Uterus (tissue), 4 donors: ENCODE data around the gene TMEM158. TPM values are rescaled to one million over a fixed set of nuclear protein-coding genes. Genes with fewer than 3 reads are reported as not detected.

Experiments used
- DNase-seq, 2 donors: peaks; one replicate each; pipeline ENCODE4 v3.0.0-alpha.2; 2019 to 2020
- H3K27ac ChIP-seq, 2 donors: fragments of 200-600 bp; sonication (generic); 1 replicate in 1 of 2; 2 replicates in 1 of 2; pipeline ENCODE4 v1.5.1; 2016 to 2018
- H3K27me3 ChIP-seq, 2 donors: fragments of 200-600 bp; sonication (generic); one replicate each; pipeline ENCODE4 v1.5.1; 2018 to 2019; ENCODE audit warnings: control low read depth in 1 of 2
- H3K36me3 ChIP-seq, 2 donors: fragments of 200-600 bp; sonication (generic); one replicate each; pipeline ENCODE4 v1.5.1; 2019; ENCODE audit warnings: control low read depth in 1 of 2
- H3K4me1 ChIP-seq, 2 donors: fragments of 200-600 bp; sonication (generic); one replicate each; pipeline ENCODE4 v1.5.1; 2018 to 2019; ENCODE audit warnings: control low read depth in 1 of 2
- H3K4me3 ChIP-seq, 2 donors: fragments of 200-600 bp; sonication (generic); 1 replicate in 1 of 2; 2 replicates in 1 of 2; pipeline ENCODE4 v1.5.1; 2018 to 2019; ENCODE audit warnings: mild to moderate bottlenecking in 1 of 2
- H3K9me3 ChIP-seq, 2 donors: fragments of 200-600 bp; sonication (generic); one replicate each; pipeline ENCODE4 v1.5.1; 2019; ENCODE audit warnings: control low read depth in 1 of 2
- POLR2A ChIP-seq, 2 donors: fragments of 450-650 bp; IDR thresholded peaks; one replicate each; pipeline ENCODE4 v1.6.1; 2016; ENCODE audit warnings: antibody characterized with exemption in 2 of 2, mild to moderate bottlenecking in 1 of 2, moderate library complexity in 1 of 2
- intact Hi-C: fragments of 100-400 bp; cut with DNase I; formaldehyde crosslinking; loops from one replicate; pipeline ENCODE4 v1.15.1; 2023; ENCODE audit warnings: low total_unique reads
- total RNA-seq, 4 donors: library from RNA; depleted of rRNA in 3 of 4; stranded (reverse); fragments of >200 nt in 3 of 4; gene quantifications; one replicate each; pipeline versions ENCODE4 v1.1.0 to v1.2.4, GENCODE V29; 2014 to 2023
- TF ChIP-seq, protein P1 (sequence below), 4 experiments: fragments of 200-600 bp in 2 of 4; fragments of 450-650 bp in 2 of 4; sonication (generic) in 2 of 4; IDR thresholded peaks; one replicate each; pipeline ENCODE4 v1.5.1; 2016 to 2019; ENCODE audit warnings: antibody characterized with exemption in 4 of 4, mild to moderate bottlenecking in 2 of 4, moderate library complexity in 1 of 4
- donor health status: DM: yes; HTN: yes; CAD: no.

TMEM158 gene
- total RNA-seq, 4 donors from 2014 or later, result 2.6 to 93.1 (median 47.8) TPM

DNA sequence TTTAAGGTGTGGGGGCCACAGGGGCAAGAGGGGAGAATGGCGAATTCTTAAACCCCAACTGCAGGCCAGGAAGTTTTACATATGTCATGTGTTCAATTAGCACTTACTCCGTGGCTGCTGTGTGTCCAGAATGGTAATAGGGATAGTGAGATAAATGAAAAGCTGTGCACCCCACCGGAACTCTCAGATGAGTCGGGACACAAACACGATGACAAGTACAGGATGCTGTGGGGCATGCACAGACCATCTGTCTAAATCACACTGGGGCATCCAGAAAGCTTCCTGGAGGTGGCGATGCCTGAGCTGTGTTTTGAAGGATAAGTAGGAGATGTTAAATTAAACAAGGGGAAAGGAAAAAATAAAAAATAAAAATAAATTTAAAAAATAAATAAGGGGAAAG lies 18.3 kb upstream of the TMEM158 start:
- DNase-seq, result no peak
- Histone ChIP-seq H3K27ac (no peak overlapping the region), H3K36me3 (no peaks in the 10 kb centered on the region), H3K4me1 (no peaks in the 10 kb centered on the region), H3K27me3 (no peaks in the 10 kb centered on the region), H3K4me3 (no peak overlapping the region), H3K9me3 (no peaks in the 10 kb centered on the region)
- intact Hi-C loops, result no loop called here
- no peak for TF ChIP-seq POLR2A (IDR thresholded peaks at IDR 0.05)
- TF ChIP-seq, protein P1, sequence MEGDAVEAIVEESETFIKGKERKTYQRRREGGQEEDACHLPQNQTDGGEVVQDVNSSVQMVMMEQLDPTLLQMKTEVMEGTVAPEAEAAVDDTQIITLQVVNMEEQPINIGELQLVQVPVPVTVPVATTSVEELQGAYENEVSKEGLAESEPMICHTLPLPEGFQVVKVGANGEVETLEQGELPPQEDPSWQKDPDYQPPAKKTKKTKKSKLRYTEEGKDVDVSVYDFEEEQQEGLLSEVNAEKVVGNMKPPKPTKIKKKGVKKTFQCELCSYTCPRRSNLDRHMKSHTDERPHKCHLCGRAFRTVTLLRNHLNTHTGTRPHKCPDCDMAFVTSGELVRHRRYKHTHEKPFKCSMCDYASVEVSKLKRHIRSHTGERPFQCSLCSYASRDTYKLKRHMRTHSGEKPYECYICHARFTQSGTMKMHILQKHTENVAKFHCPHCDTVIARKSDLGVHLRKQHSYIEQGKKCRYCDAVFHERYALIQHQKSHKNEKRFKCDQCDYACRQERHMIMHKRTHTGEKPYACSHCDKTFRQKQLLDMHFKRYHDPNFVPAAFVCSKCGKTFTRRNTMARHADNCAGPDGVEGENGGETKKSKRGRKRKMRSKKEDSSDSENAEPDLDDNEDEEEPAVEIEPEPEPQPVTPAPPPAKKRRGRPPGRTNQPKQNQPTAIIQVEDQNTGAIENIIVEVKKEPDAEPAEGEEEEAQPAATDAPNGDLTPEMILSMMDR (IDR thresholded peaks at IDR 0.05), result no peak

DNA sequence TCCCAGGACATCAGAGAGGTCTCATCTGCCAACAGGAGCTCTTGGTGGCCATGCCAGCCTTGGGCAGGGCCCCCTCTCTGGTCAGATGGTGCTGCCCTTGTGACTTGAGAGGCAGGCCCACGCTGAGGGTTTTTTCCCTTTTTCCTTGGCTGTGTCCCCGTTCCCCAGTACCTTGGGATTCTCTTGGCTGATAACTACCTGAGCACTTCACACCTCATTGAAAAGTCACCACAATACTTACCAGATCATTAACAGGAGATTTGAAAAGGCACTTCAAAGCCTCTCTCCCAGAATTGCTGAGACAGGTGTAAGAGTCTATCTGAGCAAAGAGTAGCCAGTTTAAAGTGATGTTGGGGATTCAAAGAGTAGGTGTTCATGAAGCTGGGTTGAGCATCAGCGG lies 15.1 kb upstream of the TMEM158 start:
- no peak overlapping the region for H3K4me3 ChIP-seq
- TF ChIP-seq POLR2A (IDR thresholded peaks at IDR 0.05), result no peak
- TF ChIP-seq, protein P1 (IDR thresholded peaks at IDR 0.05), result no peak
- H3K9me3 ChIP-seq, result no peaks in the 10 kb centered on the region
- no peaks in the 10 kb centered on the region for H3K27me3 ChIP-seq
- no peaks in the 10 kb centered on the region for H3K4me1 ChIP-seq
- intact Hi-C loops, result no loop called here
- H3K36me3 ChIP-seq, result no peaks in the 10 kb centered on the region
- no peak for DNase-seq
- H3K27ac ChIP-seq, result no peak overlapping the region

DNA sequence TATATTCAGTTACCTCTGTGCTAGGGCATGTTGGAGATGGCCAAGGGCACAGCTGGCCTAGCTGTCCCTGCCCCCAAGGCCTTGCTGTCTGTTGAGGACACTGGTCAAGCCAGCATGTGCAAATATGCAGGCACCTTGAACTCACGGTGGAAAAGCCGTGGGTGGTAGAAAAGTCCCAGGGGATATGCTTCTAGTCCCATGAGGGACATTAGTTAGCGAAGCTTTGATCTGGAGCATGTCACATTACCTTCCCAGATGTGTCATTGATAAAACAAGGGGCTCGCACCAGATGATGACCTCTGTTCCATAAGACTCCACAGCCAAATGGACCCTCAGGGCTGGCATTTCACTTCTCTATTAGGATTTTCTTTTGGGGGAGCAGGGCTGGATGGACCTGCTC lies 14.2 kb upstream of the TMEM158 start:
- TF ChIP-seq POLR2A (IDR thresholded peaks at IDR 0.05), result no peak
- TF ChIP-seq, protein P1 (IDR thresholded peaks at IDR 0.05), result no peak
- intact Hi-C loops, result no loop called here

DNA sequence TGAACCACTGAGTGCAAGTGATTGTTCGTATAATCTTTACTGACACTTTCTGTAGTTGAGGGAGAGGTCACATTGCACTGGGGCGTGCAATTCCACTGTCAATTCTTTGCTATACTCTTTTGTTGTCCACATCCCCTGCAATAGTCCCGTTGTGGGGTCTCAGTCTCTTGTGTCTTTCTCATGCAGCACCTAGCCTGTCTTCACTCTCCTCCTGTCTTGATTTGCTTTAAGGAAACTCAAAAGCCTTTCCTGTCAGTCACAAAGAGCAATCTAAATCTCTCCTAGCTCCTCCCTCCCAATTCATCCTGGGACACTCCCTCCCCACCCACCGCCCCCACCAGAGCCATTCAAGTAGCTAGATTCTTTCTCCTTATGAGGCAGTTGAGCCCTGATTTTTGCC lies 13.2 kb upstream of the TMEM158 start:
- H3K27ac ChIP-seq, result no peak overlapping the region
- TF ChIP-seq, protein P1 (IDR thresholded peaks at IDR 0.05), result no peak
- TF ChIP-seq POLR2A (IDR thresholded peaks at IDR 0.05), result no peak
- H3K9me3 ChIP-seq, result no peaks in the 10 kb centered on the region
- H3K36me3 ChIP-seq, result no peaks in the 10 kb centered on the region
- H3K27me3 ChIP-seq, result no peaks in the 10 kb centered on the region
- H3K4me3 ChIP-seq, result no peak overlapping the region
- no peaks in the 10 kb centered on the region for H3K4me1 ChIP-seq
- DNase-seq, result no peak
- intact Hi-C loops, result no loop called here

More for the DNA sequence above, 14.2 kb upstream of the TMEM158 start:
- Histone ChIP-seq H3K27ac (no peak overlapping the region), H3K4me3 (no peak overlapping the region), H3K36me3 (no peaks in the 10 kb centered on the region), H3K9me3 (no peaks in the 10 kb centered on the region), H3K27me3 (no peaks in the 10 kb centered on the region), H3K4me1 (no peaks in the 10 kb centered on the region)
- DNase-seq, result no peak

DNA sequence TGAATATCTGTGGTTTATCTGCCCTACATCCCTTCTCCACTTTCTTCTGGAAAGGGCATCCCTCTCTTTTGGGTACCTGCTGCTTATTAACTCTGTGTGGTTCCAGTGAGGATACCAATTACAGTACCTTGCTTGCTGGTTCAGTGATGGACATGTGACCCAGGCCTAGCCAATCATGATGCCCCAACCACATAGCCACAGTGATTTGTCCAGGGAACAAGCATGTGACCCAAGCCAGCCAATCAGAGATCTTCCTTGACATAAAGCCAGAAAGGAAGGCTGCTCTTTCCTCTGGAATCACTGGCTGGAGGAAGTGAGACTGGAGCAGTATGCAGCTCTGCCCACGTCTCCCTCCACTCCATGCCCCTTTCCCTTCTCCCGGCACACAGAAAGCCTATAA lies 10.9 kb upstream of the TMEM158 start:
- Histone ChIP-seq H3K4me3 (no peak overlapping the region), H3K27ac (no peak overlapping the region), H3K9me3 (no peaks in the 10 kb centered on the region), H3K4me1 (peaks cover 0 to 5% of the 10 kb centered on the region in 2 donors), H3K36me3 (no peaks in the 10 kb centered on the region), H3K27me3 (no peaks in the 10 kb centered on the region)
- no peak for TF ChIP-seq POLR2A (IDR thresholded peaks at IDR 0.05)
- TF ChIP-seq, protein P1 (IDR thresholded peaks at IDR 0.05), result no peak
- no peak for DNase-seq
- intact Hi-C loops, result no loop called here
